NCI-H748 treated with DMSO at 0.1 percent for 48 hours (cell line): Measurements from ENCODE around the gene LBH.

ENCODE experiments used
- DNase-seq: peaks from one replicate; lab custom pipeline; 2025; lab: John Stamatoyannopoulos, UW

The LBH gene

GRCh38 chr2:30217644-30218337 lies 13.5 kb upstream of the LBH start:
- peak; percentile 76 for DNase-seq

GRCh38 chr2:30218338-30218713 lies 13.0 kb upstream of the LBH start:
- no peak for DNase-seq

GRCh38 chr2:30218814-30219213 lies 12.5 kb upstream of the LBH start:
- no peak for DNase-seq

GRCh38 chr2:30219886-30220875 lies 11.2 kb upstream of the LBH start:
- no peak for DNase-seq

- no peak for DNase-seq
These were observed 9.8 kb upstream of the LBH start for GRCh38 chr2:30221531-30221930.

GRCh38 chr2:30222031-30222430 lies 9.3 kb upstream of the LBH start:
- no peak for DNase-seq

- DNase-seq: no peak
These were observed 8.5 kb upstream of the LBH start for GRCh38 chr2:30222636-30223360.

GRCh38 chr2:30223413-30223874 lies 7.9 kb upstream of the LBH start:
- DNase-seq: no peak

- DNase-seq: no peak
These were observed 7.2 kb upstream of the LBH start for GRCh38 chr2:30224151-30224550.

- DNase-seq: no peak
These were observed 6.1 kb upstream of the LBH start for GRCh38 chr2:30225131-30225762.

- no peak for DNase-seq
These were observed 4.9 kb upstream of the LBH start for GRCh38 chr2:30226144-30227032.

- DNase-seq: no peak
These were observed 1.7 kb upstream of the LBH start for GRCh38 chr2:30229596-30229995.

- no peak for DNase-seq
These were observed 680 bp upstream of the LBH start for GRCh38 chr2:30230497-30231211.

- DNase-seq: no peak
These were observed 864 bp downstream of the LBH start for GRCh38 chr2:30231996-30232800.

- no peak for DNase-seq
These were observed 1.4 kb downstream of the LBH start for GRCh38 chr2:30232801-30233130.

- DNase-seq: no peak
These were observed 2.1 kb downstream of the LBH start for GRCh38 chr2:30233271-30234009.

- DNase-seq: no peak
These were observed 3.0 kb downstream of the LBH start for GRCh38 chr2:30234180-30234971.
